GM18511 (cell line): Measurements from ENCODE around the gene CD28.
"Not testable (repeated sequence)": the region's sequence is repeated elsewhere in the genome, so short reads cannot be mapped to it uniquely, and the experiment has no call there.

Experiments used
- ATAC-seq: cut with Tn5 transposase; IDR thresholded peaks from one replicate; pipeline ENCODE4 v1.9.1; 2021; ENCODE audit warnings: mild to moderate bottlenecking, moderate library complexity; ENCODE audit not compliant: unreplicated experiment

Gene CD28

DNA sequence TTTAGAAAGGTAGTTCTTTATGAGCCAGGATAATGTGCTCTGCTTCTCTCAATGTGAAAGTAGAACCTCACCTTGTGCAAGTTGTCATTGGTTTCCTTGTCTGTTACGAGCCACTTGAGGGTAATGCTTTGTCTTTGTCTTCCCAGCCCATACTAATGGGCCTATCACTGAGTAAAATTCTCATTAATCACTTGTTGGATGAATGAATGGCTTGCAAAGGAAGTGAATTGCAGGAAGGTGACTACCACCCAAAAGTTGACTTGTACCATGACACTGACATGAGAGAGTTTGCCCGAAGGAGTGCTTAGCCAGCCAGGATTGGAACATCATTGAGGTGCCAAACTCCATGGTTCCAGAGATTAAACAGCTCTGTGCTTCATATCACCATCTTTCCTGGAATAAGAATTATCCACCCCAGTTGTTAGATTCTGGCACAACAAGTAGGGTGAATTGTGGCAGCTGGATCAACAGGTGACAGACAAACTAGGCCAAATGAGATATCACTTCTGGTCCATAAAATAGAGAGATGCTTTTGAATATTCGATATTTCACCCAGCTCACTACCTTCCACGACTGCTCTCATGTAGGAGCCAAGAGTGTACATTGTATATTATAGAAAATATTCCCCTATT lies 20.5 kb upstream of the CD28 start:
- ATAC-seq: no peak

DNA sequence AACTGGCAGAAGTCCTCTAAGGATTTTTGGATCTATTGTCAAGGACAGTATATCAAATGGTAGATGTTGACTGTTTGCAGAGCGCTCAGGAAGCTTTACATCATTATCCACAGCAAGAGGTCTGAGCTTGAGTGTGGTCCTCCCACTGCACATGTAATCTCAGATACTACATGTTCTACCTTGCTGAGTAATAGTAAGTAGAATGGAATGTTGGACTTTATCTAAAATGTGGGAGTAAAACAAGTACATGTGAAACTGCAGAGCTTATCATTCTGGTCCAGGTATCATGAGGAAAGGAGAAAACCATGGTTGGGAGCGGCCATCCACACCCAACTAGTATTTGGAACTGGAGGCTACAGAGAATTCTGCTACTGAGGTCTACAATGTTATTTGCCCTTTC lies 19.3 kb upstream of the CD28 start:
- ATAC-seq: no peak

DNA sequence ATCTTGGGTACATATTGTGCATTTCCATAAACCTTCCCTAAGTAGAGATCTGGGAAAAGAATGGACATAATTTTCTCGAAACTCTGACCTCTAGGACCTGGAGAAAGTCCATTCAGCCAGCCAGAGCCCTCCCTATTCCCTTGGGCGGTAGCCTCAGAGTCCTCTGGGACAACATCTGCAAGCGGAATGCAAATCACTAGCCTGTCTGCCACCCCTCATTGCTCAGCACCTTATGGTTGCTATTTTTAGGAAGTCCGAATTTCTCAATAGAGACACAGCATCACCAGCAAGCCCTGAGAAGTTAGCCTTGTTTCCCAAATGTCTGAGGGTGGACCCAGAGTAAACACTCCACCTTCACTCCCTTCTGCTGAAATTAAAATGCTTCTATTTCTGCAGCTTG lies 17.6 kb upstream of the CD28 start:
- peak; percentile 64 for ATAC-seq

DNA sequence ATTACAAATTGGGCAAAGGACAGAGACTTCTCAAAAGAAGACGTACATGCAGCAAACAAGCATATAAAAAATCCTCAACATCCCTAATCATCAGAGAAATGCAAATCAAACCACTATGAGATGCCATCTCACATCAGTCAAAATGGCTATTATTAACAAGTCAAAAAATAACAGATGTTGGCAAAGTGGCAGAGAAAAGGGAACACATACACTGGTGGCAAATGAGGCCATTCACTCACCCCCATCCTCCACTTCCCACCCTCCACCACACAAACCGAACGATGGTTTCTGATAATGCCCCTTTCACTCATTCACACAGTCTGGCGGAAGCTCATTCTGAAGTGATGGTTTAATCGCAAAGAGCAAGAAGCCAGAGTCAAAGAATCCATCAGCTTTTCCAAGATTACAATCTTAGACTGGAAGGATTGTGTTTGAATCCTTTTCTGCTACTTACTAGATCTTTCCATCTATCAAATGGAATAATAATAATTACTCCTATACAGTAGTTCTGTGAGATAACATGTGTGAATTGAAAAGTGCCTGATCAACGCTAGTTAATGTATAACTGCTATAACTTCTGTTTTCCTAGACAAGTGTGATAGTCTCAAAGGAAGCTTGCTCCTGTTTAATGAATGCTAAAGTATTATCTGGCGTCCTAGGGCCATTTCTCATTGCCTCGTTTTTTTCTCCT lies 16.9 kb upstream of the CD28 start:
- ATAC-seq: peak; percentile 52

DNA sequence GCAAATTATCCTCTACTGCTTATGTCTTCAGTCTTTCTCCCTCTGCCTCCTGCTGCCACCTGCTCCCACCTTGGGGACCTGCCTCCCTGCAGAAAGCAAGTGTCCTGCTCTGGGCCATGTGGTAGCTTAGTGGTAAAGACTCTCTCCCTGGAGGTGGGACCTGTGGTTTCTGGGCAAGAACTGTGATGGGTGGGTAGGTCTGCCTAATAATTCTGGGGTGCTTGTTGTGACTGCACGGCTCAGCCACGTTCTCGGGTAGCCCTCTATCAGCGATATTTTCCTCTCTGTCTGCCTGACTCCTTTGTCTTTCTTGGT lies 16.4 kb upstream of the CD28 start:
- ATAC-seq: peak; percentile 41

DNA sequence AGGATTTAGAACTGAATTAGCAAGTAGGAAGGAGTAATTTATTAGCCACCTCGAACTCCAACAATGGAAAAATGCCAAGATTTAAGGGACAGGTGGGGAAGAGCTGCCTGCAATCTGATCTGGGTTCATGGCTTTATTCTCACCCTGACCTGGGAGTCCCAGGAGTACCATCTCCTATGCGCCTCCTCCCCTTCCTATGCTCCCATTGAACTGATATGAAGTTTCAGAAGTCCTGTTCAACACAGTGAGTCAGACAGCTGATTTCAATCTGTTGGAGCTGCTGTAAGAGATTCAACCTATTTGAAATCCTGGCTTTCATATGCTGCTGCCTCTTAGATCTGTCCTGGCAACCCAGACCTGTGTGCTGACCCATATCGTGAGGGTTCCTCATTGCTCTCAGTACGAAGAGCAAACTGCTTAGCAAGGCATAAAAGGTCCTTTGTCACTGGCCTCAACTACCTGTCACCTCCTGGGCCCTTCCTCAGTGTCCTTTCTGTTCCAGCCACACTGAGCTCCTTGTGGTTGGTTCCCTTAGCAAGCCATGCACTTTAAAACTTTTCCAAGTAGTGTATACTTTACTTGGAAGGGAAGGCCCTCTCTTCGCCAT lies 15.9 kb upstream of the CD28 start:
- ATAC-seq: no peak

DNA sequence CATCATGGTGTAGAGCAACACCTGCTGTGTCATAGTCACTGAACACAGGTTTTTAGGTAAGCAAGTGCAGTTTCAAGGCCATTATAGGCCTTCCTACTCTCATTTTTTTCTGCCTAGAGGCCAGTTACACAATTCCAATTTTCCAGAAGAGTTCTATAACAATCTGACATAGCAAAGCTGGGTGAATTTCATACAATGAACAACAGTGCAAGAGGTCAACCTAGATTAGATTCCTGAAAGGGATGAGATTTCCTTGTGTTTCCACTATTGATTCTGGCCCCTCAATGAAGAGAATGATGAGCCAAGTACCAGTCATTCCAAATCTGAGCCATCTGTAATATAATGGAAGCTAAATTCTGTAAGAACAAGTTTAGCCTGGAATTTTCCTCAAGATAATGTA lies 15.3 kb upstream of the CD28 start:
- no peak for ATAC-seq

DNA sequence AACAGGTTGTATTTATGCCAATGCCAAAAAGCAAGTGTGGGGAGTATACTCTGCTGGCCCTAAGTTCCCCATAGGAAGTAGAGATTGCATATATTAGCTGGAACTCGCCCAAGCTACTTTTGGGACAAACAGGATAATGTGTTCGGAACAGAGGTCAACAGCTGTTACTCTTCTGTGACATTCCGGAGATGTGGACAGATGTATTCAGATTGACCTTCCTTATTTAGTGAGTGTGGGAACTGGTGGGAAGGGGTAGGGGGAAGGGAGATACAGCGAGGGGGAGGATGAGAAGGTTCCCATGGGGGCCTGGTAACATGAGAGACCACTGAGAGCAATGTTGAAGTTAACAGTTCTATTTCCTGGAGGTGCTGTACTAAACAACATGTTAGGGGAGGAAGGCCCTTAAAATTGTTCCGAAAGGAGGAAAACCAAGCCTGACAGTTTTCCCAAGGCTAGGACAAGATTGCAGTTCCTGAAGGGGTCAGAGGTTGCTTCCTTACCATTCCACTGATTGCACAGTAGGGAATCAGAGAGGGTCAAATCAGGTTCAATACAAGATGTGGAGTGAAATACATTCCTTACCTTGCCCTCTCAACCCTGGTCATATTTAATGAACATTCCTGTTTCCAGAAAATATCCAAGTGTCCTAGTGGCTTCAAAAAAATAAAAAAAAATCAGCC lies 14.3 kb upstream of the CD28 start:
- ATAC-seq: no peak

DNA sequence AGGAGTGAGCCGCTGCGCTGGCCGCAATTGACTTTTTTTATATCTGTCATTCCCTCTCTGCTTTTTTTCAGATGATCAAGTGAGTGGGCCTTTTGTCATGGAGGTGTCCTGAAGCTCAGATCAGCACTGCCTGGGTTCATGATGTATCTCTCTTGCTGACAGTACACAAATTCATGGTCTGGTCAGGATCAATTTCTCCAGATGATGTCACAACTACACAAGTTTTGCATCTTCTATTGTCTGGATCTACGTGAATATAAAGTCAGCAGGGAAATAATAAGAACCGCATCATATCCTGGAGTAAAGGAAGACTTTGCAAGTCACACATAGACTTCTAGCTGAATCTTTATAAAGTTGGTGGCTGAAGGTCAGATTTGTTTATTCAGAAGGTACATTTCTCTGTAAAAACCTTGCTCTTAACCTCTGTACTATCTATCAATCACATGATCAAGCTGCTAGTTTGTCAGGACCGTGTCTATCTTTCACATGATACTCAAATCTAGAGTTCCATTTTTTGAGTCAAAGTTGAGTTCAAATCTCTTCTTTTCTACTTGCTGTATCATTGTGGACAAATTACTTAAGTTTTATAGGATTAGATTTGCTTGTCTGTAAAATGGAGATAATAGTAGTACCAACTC lies 13.1 kb upstream of the CD28 start:
- ATAC-seq: no peak

DNA sequence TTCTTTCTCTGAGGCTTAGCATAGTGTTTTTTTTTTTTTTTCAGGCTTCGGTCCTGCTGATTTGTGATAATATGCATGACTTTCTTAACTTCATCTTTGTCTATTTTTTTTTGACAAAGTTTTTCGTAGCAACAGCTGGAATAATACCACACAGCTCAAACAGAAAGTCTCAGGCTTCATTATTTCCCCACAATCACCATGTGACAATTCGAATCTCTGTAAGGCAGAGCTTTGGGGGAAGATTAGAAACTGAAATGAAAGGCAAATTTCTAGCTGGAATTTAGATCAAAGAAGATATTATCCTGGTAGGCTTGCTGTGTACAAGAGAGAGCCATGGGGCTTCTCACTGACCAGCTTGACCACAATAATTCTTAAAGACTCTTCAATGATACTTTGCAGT lies 12.2 kb upstream of the CD28 start:
- no peak for ATAC-seq

DNA sequence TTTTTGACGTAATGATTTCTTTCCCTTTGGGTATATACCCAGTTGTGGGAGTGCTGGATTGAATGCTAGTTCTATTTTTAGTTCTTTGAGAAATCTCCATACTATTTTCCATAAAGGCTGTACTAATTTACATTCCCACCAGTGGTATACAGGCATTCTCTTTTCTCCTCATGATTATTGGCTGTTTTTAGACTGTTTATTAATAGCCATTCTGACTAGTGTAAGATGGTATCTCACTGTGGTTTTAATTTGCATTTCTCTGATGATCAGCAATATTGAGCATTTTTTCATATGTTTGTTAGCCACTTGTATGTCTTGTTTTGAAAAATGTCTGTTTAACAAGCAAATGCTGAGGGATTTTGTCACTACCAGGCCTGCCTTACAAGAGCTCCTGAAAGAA lies 9.2 kb upstream of the CD28 start:
- peak; percentile 51 for ATAC-seq

DNA sequence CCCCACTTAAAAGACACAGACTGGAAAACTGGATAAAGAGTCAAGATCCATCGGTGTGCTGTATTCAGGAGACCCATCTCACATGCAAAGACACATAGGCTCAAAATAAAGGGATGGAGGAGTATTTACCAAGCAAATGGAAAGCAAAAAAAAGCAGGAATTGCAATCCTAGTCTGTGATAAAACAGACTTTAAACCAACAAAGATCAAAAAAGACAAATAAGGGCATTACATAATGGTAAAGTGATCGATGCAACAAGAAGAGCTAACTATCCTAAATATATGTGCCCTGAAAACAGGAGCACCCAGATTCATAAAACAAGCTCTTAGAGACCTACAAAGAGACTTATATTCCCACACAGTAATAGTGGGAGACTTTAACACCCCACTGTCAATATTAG lies 8.7 kb upstream of the CD28 start:
- ATAC-seq: not testable (repeated sequence)

DNA sequence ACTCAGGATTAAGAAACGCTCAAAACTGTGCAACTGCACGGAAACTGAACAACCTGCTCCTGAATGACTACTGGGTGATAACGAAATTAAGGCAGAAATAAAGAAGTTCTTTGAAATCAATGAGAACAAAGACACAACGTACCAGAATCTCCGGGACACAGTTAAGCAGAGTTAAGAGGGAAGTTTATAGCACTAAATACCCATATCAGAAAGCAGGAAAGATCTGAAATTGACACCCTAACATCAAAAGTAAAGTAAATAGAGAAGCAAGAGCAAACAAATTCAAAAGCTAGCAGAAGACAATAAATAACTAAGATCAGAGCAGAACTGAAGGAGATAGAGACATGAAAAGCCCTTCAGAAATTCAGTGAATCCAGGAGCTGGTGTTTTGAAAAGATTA lies 8.0 kb upstream of the CD28 start:
- ATAC-seq: not testable (repeated sequence)

DNA sequence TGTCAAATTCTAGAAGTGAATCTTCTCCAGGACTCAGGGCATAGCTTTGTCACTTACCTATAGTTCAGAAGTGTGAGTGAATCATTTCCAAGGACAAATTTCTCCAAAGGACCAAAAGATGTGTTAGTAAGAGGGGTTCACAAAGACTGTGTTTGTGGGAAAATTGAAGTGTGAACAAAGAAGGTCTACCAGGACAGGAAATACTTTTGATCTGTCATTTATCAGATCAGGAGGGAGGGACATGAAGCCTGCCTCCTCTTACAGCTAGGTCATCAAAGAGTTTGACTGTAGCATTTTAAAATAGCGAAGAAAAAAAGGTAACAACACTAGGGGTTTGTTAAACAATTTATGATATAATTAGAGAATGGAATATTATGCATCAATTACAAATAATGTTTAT lies 2.0 kb upstream of the CD28 start:
- no peak for ATAC-seq

DNA sequence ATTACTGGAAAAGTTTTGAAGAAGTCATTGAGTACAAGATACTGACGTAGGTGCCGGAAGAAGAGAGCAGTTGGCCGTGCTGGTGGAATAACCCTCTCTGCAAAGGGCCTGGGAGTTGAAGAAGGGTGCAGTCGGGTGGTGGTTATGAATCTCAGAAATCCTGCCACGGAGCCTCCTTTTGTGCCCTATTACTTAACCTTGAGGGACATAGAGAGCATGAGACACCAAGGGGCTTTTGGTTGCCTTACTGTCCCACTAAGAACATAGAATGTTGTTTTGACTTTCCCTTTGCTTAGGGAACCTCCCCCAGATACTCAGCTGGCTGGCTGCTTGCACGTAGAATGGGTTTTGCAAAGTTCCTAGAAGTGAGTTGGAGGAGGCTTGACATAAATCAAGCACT lies 1.3 kb upstream of the CD28 start:
- ATAC-seq: no peak

DNA sequence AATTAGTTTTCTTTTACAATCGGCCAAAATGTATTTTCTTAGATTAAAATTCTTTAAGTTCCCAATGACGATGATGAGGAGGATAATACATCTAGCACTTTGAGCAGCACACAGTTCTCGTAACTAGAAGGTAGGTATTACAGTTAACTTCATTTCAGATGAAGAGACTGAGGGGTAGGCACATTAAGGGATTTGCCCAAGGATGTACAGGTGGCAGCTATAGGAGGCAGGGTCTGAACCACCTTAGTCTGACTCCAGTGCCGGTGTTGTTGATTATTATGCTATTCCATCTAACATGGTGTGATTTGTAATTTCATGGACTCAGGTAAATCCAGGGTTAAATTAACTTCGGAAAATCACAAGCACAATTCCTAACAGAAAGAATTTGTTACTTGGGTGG lies 1.1 kb downstream of the CD28 start:
- ATAC-seq: no peak

DNA sequence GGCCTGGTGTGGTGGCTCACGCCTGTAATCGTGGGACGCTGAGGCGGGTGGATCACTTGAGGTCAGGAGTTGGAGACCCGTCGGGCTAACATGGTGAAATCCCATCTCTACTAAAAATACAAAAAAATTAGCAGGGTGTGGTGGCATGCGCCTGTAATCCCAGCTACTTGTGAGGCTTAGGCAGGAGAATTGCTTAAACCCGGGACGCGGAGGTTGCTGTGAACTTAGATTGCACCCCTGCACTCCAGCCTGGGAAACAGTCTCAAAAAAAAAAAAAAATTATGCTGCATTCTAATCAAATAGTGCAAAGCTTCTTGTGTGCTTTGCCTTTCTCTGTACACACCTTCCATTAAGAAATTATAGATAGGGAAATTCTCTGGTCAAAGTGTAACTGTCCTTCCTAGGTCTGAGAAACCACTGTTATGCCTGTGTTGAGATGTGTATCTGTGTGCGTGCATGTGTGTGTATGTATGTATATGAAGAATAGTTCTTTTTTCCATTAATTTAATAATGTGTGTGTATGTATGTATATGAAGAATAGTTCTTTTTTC lies 2.5 kb downstream of the CD28 start:
- ATAC-seq: no peak

DNA sequence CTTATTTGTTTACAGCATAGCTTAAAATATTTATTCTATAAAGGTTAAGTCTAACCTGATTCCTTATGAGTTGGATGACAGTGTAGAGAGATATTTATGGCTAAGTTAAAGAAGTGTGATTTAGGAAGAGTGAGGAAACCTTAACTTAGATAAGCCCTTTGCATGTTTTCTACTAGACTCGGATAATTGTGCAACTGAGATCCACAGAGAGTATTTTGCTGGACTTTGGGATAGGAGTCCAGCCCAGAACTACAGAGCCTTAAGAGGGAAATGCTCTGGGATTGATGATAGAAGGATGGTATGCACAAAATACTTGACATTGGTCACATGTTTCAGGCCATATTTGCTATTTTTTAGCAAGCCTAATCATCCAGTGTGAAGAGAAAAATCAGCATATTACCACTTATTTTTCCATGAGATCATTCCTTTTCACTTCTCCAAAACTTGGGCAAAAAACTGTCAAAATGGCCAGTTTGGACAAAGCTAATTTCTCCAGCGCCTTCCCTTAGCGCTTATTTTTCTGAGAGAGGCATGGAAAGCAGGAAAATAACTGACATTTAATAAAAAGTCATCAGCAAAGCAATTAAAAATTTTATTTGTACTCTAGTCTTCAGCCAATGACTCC lies 3.1 kb downstream of the CD28 start:
- no peak for ATAC-seq

DNA sequence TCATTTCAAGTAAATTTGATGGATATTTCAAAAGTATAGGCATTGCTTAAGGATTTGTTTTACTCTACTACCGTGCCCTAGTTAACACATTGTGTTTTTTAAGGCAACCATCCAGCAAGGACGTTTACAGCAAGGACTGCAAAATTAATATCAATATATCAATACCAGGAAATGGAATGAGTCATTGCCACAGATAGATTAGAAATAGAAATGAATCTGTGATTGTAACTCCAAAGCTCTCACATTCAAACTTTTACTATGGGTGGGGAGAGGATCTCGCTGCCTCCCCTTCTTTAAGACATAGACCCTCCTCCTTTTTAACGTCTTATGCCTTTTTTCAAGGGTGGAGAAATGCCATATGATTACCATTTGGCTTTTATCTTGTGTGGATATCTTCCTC lies 3.8 kb downstream of the CD28 start:
- ATAC-seq: no peak

DNA sequence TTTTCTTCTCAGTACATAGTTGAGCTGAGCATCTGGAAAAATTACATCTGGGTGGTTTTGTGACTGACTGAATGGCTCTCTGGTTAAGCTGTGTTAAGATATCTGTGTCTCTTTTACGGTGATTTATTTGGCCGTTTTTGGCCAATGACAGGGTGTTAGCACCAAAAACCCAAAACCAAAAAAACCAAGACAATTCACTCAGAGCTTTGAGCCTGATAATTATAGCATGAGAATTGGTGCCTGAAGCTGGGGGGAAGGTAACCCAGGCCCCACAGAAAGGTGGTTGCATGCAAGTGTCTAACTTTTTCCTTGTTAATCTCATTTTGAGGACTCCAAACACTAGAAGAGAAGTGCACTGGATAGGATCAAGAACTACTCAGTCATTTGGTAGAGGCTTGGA lies 4.5 kb downstream of the CD28 start:
- ATAC-seq: no peak

DNA sequence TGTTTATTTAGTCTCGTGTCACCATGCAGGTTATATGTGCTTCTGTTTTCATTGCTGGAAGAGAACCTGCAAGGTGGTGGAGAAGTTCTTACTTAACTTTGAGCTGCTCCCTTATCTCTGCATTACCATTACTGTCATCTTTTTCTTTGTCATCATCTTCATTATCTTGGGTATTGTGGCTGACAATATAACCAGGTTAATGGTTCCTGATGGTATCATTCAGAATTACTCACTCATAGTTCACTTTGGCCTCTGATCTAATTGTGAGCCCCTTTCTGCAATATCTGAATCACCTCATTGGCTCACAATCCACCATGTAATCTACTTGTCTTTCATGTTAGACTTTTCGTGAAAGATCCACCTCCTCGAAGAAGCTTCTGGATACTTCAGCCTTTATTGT lies 5.0 kb downstream of the CD28 start:
- ATAC-seq: no peak
